ENCODE measurements around the gene SPRR2D.
"Not testable (repeated sequence)": the region's sequence is repeated elsewhere in the genome, so short reads cannot be mapped to it uniquely, and the experiment has no call there.

Gene SPRR2D

GRCh38 chr1:153011235-153011758, 29.6 kb downstream of the SPRR2D start:
- not testable (repeated sequence) for DNase-seq

GRCh38 chr1:153001382-153001781, 39.5 kb downstream of the SPRR2D start, which contains the start of gene SPRR3:
SPRR3 (plus strand) TSS chr1:153001749; CDS start chr1:153003021, 1,272 bp downstream.
- DNase-seq: no peak

- no peak for DNase-seq
Measured at GRCh38 chr1:153000294-153000693, 40.6 kb downstream of the SPRR2D start.

- no peak for DNase-seq
Measured at GRCh38 chr1:152999818-153000217, 41.1 kb downstream of the SPRR2D start.

- no peak for DNase-seq
Measured at GRCh38 chr1:152998476-152998875, 42.4 kb downstream of the SPRR2D start.

- DNase-seq: no peak
Measured at GRCh38 chr1:152997901-152998300, 43.0 kb downstream of the SPRR2D start.

GRCh38 chr1:152996633-152997400, 44.1 kb downstream of the SPRR2D start:
- DNase-seq: no peak

- DNase-seq: no peak
Measured at GRCh38 chr1:152995842-152996241, 45.1 kb downstream of the SPRR2D start.

- no peak for DNase-seq
Measured at GRCh38 chr1:152993186-152993585, 47.7 kb downstream of the SPRR2D start.

Data from hematopoietic multipotent progenitor cell treated with erythropoietin and hydrocortisone succinate and interleukin-3 and kit ligand, for 8 days (in vitro differentiated cells).